Hepatocyte (in vitro differentiated cells): ENCODE data around the gene MEGF11. TPM values are rescaled to one million over a fixed set of nuclear protein-coding genes. Genes with fewer than 3 reads are reported as not detected.

Experiments used
- DNase-seq: peaks from one replicate; pipeline ENCODE4 v3.0.0-alpha.2; 2016; ENCODE audit warnings: low spot score
- H2AFZ ChIP-seq: fragments of 200-600 bp; sonication (generic); 2 replicates; pipeline ENCODE4 v1.6.0; 2016; ENCODE audit warnings: antibody characterized with exemption, mild to moderate bottlenecking
- H3K27ac ChIP-seq: fragments of 200-600 bp; sonication (generic); 2 replicates; pipeline ENCODE4 v1.5.1; 2016; ENCODE audit warnings: mild to moderate bottlenecking
- H3K27me3 ChIP-seq: fragments of 200-600 bp; sonication (generic); 2 replicates; pipeline ENCODE4 v1.6.1; 2016
- H3K36me3 ChIP-seq: fragments of 200-600 bp; sonication (generic); replicated peaks from 2 replicates; pipeline ENCODE4 v1.5.1; 2016; ENCODE audit warnings: low read depth; ENCODE audit not compliant: insufficient read depth
- H3K4me1 ChIP-seq: fragments of 200-600 bp; sonication (generic); 2 replicates; pipeline ENCODE4 v1.5.1; 2016; ENCODE audit warnings: mild to moderate bottlenecking, moderate library complexity; ENCODE audit not compliant: insufficient read depth
- H3K4me2 ChIP-seq: fragments of 200-600 bp; sonication (generic); 2 replicates; pipeline ENCODE4 v1.6.0; 2016
- H3K4me3 ChIP-seq: fragments of 200-600 bp; sonication (generic); 2 replicates; pipeline ENCODE4 v1.5.1; 2016; ENCODE audit warnings: mild to moderate bottlenecking
- H3K79me2 ChIP-seq: fragments of 200-600 bp; sonication (generic); 2 replicates; pipeline ENCODE4 v1.6.0; 2017; ENCODE audit warnings: mild to moderate bottlenecking
- H3K9me2 ChIP-seq: fragments of 200-600 bp; sonication (generic); replicated peaks from 2 replicates; pipeline ENCODE4 v1.6.0; 2017; ENCODE audit warnings: mild to moderate bottlenecking; ENCODE audit not compliant: insufficient read depth
- H3K9me3 ChIP-seq: fragments of 200-600 bp; sonication (generic); 2 replicates; pipeline ENCODE4 v1.5.1; 2016; ENCODE audit warnings: low read depth, mild to moderate bottlenecking
- H4K20me1 ChIP-seq: fragments of 200-600 bp; sonication (generic); 2 replicates; pipeline ENCODE4 v1.6.0; 2016; ENCODE audit warnings: mild to moderate bottlenecking; ENCODE audit not compliant: insufficient read depth, poor library complexity, severe bottlenecking
- EZH2 ChIP-seq: fragments of 200-600 bp; sonication (generic); IDR thresholded peaks from 2 replicates; pipeline ENCODE4 v1.6.1; 2016; ENCODE audit warnings: antibody characterized with exemption, mild to moderate bottlenecking, borderline replicate concordance
- EZH2phosphoT487 ChIP-seq: fragments of 200-600 bp; sonication (generic); IDR thresholded peaks from one replicate; pipeline ENCODE4 v1.6.1; 2018; ENCODE audit warnings: antibody characterized with exemption, mild to moderate bottlenecking, low read depth, moderate library complexity; ENCODE audit not compliant: unreplicated experiment, severe bottlenecking
- WGBS: methylation state at CpG from one replicate; pipeline ENCODE4 v1.1.6; 2016; ENCODE audit warnings: low lambda C conversion rate; ENCODE audit errors: missing lambda C conversion rate; 5-methylcytosine and 5-hydroxymethylcytosine counted together
- polyA plus RNA-seq: library from polyadenylated mRNA; unstranded; fragments of >200 nt; fragmentation: Nextera tagmentation; extraction: Ambion mirVana; gene quantifications from 2 replicates; pipeline ENCODE4 v1.2.1, GENCODE V29; 2016
- total RNA-seq: library from RNA; depleted of rRNA; stranded (reverse); fragments of >200 nt; gene quantifications from 2 replicates; pipeline ENCODE4 v1.2.3, GENCODE V29; 2014
- TF ChIP-seq, protein P1 (sequence below): fragments of 200-600 bp; sonication (generic); IDR thresholded peaks from 2 replicates; pipeline ENCODE4 v1.5.1; 2016; ENCODE audit warnings: antibody characterized with exemption, mild to moderate bottlenecking; ENCODE audit not compliant: poor library complexity

The MEGF11 gene
- total and polyA plus RNA-seq, 2 experiments from 2014 or later, result 0.07 to 0.25 TPM

DNA sequence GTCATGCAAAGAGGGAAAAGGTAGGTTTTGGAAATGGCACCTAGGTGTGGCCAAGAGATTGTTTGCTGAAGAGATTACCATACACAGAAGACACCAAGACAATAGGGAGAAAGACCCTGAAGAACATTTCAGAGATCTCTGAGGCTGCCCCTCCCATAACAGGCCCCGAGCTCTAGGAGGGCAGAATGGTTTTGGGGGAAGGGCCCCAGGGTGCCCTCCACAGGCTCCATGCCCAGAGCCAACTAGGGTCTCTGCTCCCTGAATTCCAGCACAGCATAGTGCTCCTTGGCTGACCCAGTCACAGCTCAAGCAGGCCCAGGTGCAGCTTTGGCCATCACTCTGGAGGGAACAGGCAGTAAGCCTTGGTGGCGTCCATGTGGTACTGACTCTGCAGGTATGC is 220.4 kb downstream of the MEGF11 start:
- H3K4me1 ChIP-seq, result no peaks in the 10 kb centered on the region
- DNase-seq, result no peak
- no peaks in the 10 kb centered on the region for H3K9me3 ChIP-seq
- no peak overlapping the region for H3K27ac ChIP-seq
- no peak overlapping the region for H3K4me3 ChIP-seq
- H3K9me2 ChIP-seq, result no peaks in the 10 kb centered on the region
- 97% methylated on average over 2 of the region's 2 CpGs for WGBS
- TF ChIP-seq EZH2phosphoT487, result no peak
- TF ChIP-seq, protein P1, sequence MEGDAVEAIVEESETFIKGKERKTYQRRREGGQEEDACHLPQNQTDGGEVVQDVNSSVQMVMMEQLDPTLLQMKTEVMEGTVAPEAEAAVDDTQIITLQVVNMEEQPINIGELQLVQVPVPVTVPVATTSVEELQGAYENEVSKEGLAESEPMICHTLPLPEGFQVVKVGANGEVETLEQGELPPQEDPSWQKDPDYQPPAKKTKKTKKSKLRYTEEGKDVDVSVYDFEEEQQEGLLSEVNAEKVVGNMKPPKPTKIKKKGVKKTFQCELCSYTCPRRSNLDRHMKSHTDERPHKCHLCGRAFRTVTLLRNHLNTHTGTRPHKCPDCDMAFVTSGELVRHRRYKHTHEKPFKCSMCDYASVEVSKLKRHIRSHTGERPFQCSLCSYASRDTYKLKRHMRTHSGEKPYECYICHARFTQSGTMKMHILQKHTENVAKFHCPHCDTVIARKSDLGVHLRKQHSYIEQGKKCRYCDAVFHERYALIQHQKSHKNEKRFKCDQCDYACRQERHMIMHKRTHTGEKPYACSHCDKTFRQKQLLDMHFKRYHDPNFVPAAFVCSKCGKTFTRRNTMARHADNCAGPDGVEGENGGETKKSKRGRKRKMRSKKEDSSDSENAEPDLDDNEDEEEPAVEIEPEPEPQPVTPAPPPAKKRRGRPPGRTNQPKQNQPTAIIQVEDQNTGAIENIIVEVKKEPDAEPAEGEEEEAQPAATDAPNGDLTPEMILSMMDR, result no peak
- no peak for TF ChIP-seq EZH2
- no peaks in the 10 kb centered on the region for H3K79me2 ChIP-seq
- no peak overlapping the region for H3K4me2 ChIP-seq
- H3K36me3 ChIP-seq, result no peaks in the 10 kb centered on the region
- peaks cover 14% of the 10 kb centered on the region for H3K27me3 ChIP-seq
- H2AFZ ChIP-seq, result no peak overlapping the region
- H4K20me1 ChIP-seq, result no peaks in the 10 kb centered on the region

DNA sequence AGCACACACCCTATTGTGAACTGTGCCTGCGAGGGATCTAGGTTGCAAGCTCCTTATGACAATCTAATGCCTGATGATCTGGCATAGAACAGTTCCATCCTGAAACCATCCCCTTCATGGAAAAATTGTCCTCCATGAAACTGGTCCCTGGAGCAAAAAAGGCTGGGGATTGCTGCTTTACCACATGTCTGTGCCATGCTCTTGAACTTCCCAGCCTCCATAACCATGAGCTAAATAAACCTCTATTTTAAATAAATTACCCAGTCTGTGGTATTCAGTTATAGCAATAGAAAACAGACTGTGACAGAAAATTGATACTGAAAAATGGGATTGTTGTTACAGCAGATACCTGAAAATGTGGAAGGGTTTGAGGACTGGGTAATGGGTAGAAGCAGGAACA is 221.5 kb downstream of the MEGF11 start:
- no peak for TF ChIP-seq EZH2phosphoT487
- TF ChIP-seq, protein P1, result no peak
- TF ChIP-seq EZH2, result no peak
- Histone ChIP-seq H3K4me1 (no peaks in the 10 kb centered on the region), H3K4me3 (no peak overlapping the region), H3K36me3 (no peaks in the 10 kb centered on the region), H4K20me1 (no peaks in the 10 kb centered on the region), H3K4me2 (no peak overlapping the region), H3K9me3 (no peaks in the 10 kb centered on the region), H3K9me2 (no peaks in the 10 kb centered on the region), H3K27me3 (peaks cover 5% of the 10 kb centered on the region), H3K27ac (no peak overlapping the region), H3K79me2 (no peaks in the 10 kb centered on the region), H2AFZ (no peak overlapping the region)
- DNase-seq, result no peak
- WGBS, result 80% methylated on average over 1 of the region's 1 CpG

DNA sequence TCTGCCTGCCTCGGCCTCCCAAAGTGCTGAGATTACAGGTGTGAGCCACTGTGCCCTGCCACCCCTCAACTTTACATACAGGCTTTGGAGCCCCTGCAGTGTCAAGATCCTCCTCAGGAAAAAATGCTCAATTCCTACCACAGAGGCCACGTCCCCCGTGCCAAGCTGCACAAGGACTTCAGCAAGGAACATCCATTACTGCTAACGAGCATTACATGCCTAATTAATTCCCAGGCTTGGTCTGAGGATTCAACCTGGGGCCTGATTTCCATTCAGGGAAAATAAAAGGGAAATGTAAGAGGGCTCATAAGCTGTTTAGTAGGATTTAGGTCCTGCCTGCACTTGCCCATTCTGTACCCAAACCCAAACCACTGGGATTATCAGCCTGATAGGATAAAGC is 222.9 kb downstream of the MEGF11 start:
- H4K20me1 ChIP-seq, result no peaks in the 10 kb centered on the region
- peaks cover 4% of the 10 kb centered on the region for H3K27me3 ChIP-seq
- H3K36me3 ChIP-seq, result no peaks in the 10 kb centered on the region
- no peaks in the 10 kb centered on the region for H3K9me3 ChIP-seq
- TF ChIP-seq EZH2phosphoT487 (no peak), EZH2 (no peak)
- TF ChIP-seq, protein P1, result no peak
- no peak overlapping the region for H3K27ac ChIP-seq
- no peak overlapping the region for H3K4me2 ChIP-seq
- WGBS, result 78% methylated on average over 4 of the region's 4 CpGs
- H3K4me1 ChIP-seq, result no peaks in the 10 kb centered on the region
- H3K79me2 ChIP-seq, result no peaks in the 10 kb centered on the region
- no peak overlapping the region for H2AFZ ChIP-seq
- no peak for DNase-seq
- no peak overlapping the region for H3K4me3 ChIP-seq
- no peaks in the 10 kb centered on the region for H3K9me2 ChIP-seq

DNA sequence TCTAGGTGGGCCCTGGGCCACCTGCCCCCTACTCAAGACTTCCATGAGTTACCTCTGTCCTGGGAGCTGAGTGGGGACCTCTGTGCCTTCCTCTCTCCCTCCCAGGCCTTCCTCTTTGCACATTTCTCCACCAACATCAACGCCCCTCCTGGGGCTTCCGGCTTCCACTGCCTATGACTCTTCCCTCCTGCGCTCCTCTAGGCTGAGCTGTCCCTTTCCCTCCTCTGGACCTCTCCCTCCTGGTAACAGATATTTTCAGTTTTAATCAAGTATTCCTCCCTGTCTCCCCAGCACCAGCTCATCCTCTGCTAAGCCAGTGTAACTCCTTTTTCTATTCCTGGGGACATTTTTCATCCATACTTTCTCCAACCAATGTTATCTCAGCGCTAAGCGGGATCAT is 223.9 kb downstream of the MEGF11 start:
- no peaks in the 10 kb centered on the region for H3K9me3 ChIP-seq
- no peaks in the 10 kb centered on the region for H3K9me2 ChIP-seq
- no peaks in the 10 kb centered on the region for H3K36me3 ChIP-seq
- H3K4me3 ChIP-seq, result no peak overlapping the region
- no peaks in the 10 kb centered on the region for H3K79me2 ChIP-seq
- H4K20me1 ChIP-seq, result no peaks in the 10 kb centered on the region
- TF ChIP-seq, protein P1, result no peak
- TF ChIP-seq EZH2phosphoT487, result no peak
- TF ChIP-seq EZH2, result no peak
- H3K4me1 ChIP-seq, result peaks cover 5% of the 10 kb centered on the region
- no peak overlapping the region for H3K27ac ChIP-seq
- no peak overlapping the region for H3K4me2 ChIP-seq
- no peak overlapping the region for H2AFZ ChIP-seq
- H3K27me3 ChIP-seq, result peaks cover 7% of the 10 kb centered on the region
- WGBS, result 90% methylated on average over 5 of the region's 5 CpGs
- no peak for DNase-seq
